T-helper 17 cell (primary cell): Measurements from ENCODE around the gene TMEM100. TPM values are rescaled to one million over a fixed set of nuclear protein-coding genes. Genes with fewer than 3 reads are reported as not detected.
"Not testable (repeated sequence)": the region's sequence is repeated elsewhere in the genome, so short reads cannot be mapped to it uniquely, and the experiment has no call there.

ENCODE experiments used
- ATAC-seq: fragments of 150-1000 bp; cut with Tn5 transposase; 2 replicates; pipeline ENCODE4 v1.10.0; 2021; ENCODE audit warnings: mild to moderate bottlenecking, moderate library complexity
- DNase-seq, 3 donors: peaks; one replicate each; pipeline versions ENCODE4 v3.0.0 to v3.0.0-alpha.2; 2020 to 2021
- H3K9me3 ChIP-seq: one replicate; pipeline ENCODE4 v1.7.0; 2013; ENCODE audit warnings: low read length, mild to moderate bottlenecking; ENCODE audit not compliant: control insufficient read depth, poor library complexity, severe bottlenecking
- H3K27ac Mint-ChIP-seq: one replicate; pipeline ENCODE4 v1.8.0; 2022; ENCODE audit warnings: mild to moderate bottlenecking, moderate library complexity, mixed read lengths
- H3K27me3 Mint-ChIP-seq: one replicate; pipeline ENCODE4 v1.8.0; 2022; ENCODE audit warnings: mixed read lengths
- H3K36me3 Mint-ChIP-seq: one replicate; pipeline ENCODE4 v1.8.0; 2022; ENCODE audit warnings: low read depth, mixed read lengths
- H3K4me1 Mint-ChIP-seq: one replicate; pipeline ENCODE4 v1.8.0; 2022; ENCODE audit warnings: mild to moderate bottlenecking, mixed read lengths
- H3K4me3 Mint-ChIP-seq: one replicate; pipeline ENCODE4 v1.8.0; 2022; ENCODE audit warnings: mild to moderate bottlenecking, moderate library complexity, mixed read lengths
- total RNA-seq, 4 donors: library from RNA in 2 of 4; stranded (reverse) in 2 of 4; gene quantifications; one replicate each; pipeline ENCODE4 v1.2.3 and lab custom pipeline; 2022 to 2026

The TMEM100 gene
- total RNA-seq, 2 donors from 2014 or later, result not detected

GRCh38 chr17:55681342-55681700, 41.3 kb downstream of the TMEM100 start:
- ATAC-seq (no peak), DNase-seq (no peak)
- Mint-ChIP-seq H3K36me3 (peaks cover 3% of the 10 kb centered on the region), H3K4me1 (peaks cover 3% of the 10 kb centered on the region), H3K4me3 (no peak overlapping the region), H3K27me3 (peaks cover 61% of the 10 kb centered on the region), H3K27ac (no peak overlapping the region)
- no peaks in the 10 kb centered on the region for H3K9me3 ChIP-seq

GRCh38 chr17:55680686-55681341, 41.9 kb downstream of the TMEM100 start:
- Mint-ChIP-seq H3K36me3 (peaks cover 6% of the 10 kb centered on the region), H3K27me3 (peaks cover 65% of the 10 kb centered on the region), H3K4me3 (no peak overlapping the region), H3K4me1 (peaks cover 3% of the 10 kb centered on the region), H3K27ac (no peak overlapping the region)
- H3K9me3 ChIP-seq, result no peaks in the 10 kb centered on the region
- no peak for ATAC-seq
- DNase-seq, result no peak

GRCh38 chr17:55677446-55677845, 45.2 kb downstream of the TMEM100 start:
- ATAC-seq, result no peak
- Mint-ChIP-seq H3K27me3 (peaks cover 61% of the 10 kb centered on the region), H3K27ac (no peak overlapping the region)

GRCh38 chr17:55676274-55676673, 46.4 kb downstream of the TMEM100 start:
- H3K4me3 Mint-ChIP-seq, result no peak overlapping the region
- H3K27me3 Mint-ChIP-seq, result peaks cover 64% of the 10 kb centered on the region
- H3K27ac Mint-ChIP-seq, result no peak overlapping the region
- DNase-seq (no peak), ATAC-seq (no peak)
- H3K9me3 ChIP-seq, result no peaks in the 10 kb centered on the region
- H3K36me3 Mint-ChIP-seq, result peaks cover 6% of the 10 kb centered on the region
- peaks cover 2% of the 10 kb centered on the region for H3K4me1 Mint-ChIP-seq

More at GRCh38 chr17:55677446-55677845, 45.2 kb downstream of the TMEM100 start:
- peaks cover 6% of the 10 kb centered on the region for H3K36me3 Mint-ChIP-seq
- no peak for DNase-seq
- peaks cover 5% of the 10 kb centered on the region for H3K4me1 Mint-ChIP-seq
- H3K4me3 Mint-ChIP-seq, result no peak overlapping the region
- H3K9me3 ChIP-seq, result no peaks in the 10 kb centered on the region

GRCh38 chr17:55673743-55674506, 48.7 kb downstream of the TMEM100 start:
- Mint-ChIP-seq H3K27me3 (peaks cover 63% of the 10 kb centered on the region), H3K36me3 (peaks cover 3% of the 10 kb centered on the region), H3K4me1 (peaks cover 2% of the 10 kb centered on the region), H3K27ac (no peak overlapping the region), H3K4me3 (no peak overlapping the region)
- DNase-seq, result no peak
- H3K9me3 ChIP-seq, result no peaks in the 10 kb centered on the region
- ATAC-seq, result no peak

- Mint-ChIP-seq H3K4me3 (no peak overlapping the region), H3K27me3 (peaks cover 63% of the 10 kb centered on the region), H3K36me3 (peaks cover 3% of the 10 kb centered on the region), H3K27ac (no peak overlapping the region), H3K4me1 (peaks cover 2% of the 10 kb centered on the region)
- DNase-seq (no peak), ATAC-seq (no peak)
- H3K9me3 ChIP-seq, result no peaks in the 10 kb centered on the region
These were observed 49.8 kb downstream of the TMEM100 start for GRCh38 chr17:55672585-55673501.

GRCh38 chr17:55672010-55672409, 50.7 kb downstream of the TMEM100 start:
- H3K4me3 Mint-ChIP-seq, H3K27ac Mint-ChIP-seq, DNase-seq, H3K9me3 ChIP-seq, ATAC-seq, H3K36me3 Mint-ChIP-seq, H3K4me1 Mint-ChIP-seq: not testable (repeated sequence)
- H3K27me3 Mint-ChIP-seq, result peaks cover 59% of the 10 kb centered on the region

Other genes starting within 250 kb of the TMEM100 start
- gene SMIM36, start 211.4 kb downstream of the TMEM100 start, total RNA-seq, result under 1 TPM in 1 of 2 donors, not detected in 1; 0.10 TPM
- 1 to 10 TPM; 1.5 to 8.8 TPM for gene PCTP, start 28.2 kb upstream of the TMEM100 start, total RNA-seq